ENCODE measurements around the gene LRCH4. TPM values are rescaled to one million over a fixed set of nuclear protein-coding genes. Genes with fewer than 3 reads are reported as not detected.

Gene LRCH4
- total and polyA plus RNA-seq, 8 donors = 16.4 to 106 (median 27.7) TPM

GRCh38 chr7:100606313-100606712 lies 20.4 kb upstream of the LRCH4 start:
- FAIRE-seq (no peak), DNase-seq (no peak), ATAC-seq (no peak)
- Histone ChIP-seq H3K4me3 (no peak overlapping the region), H3K27ac (no peak overlapping the region), H3K9me3 (no peaks in the 10 kb centered on the region), H3K27me3 (no peaks in the 10 kb centered on the region), H3K36me3 (no peaks in the 10 kb centered on the region), H3K4me1 (peaks cover 0 to 3% (median 0%) of the 10 kb centered on the region in 3 donors)
- 92 to 93% methylated on average over 12 of the region's 12 CpGs for WGBS, 2 donors
- intact Hi-C loops (cut with DNase I) = no loop called here
- no peak for TF ChIP-seq CTCF (IDR thresholded peaks at IDR 0.05)

- H3K27ac ChIP-seq = peak overlapping the region in 2 of 4 donors; percentile 42 to 58
- H3K4me1 ChIP-seq = peaks cover 0 to 3% (median 0%) of the 10 kb centered on the region in 3 donors
- no peak for TF ChIP-seq CTCF (IDR thresholded peaks at IDR 0.05)
- no peaks in the 10 kb centered on the region for H3K27me3 ChIP-seq
- H3K4me3 ChIP-seq = peak overlapping the region; percentile 38 to 83 (median 56)
- 2 to 5% methylated on average over 65 to 68 of the region's 68 CpGs for WGBS, 2 donors
- FAIRE-seq (no peak), ATAC-seq (peak; percentile 47 to 53 (median 49)), DNase-seq (peak; percentile 42 to 82 (median 64))
- intact Hi-C loops (cut with DNase I) = no loop called here
- H3K36me3 ChIP-seq = no peaks in the 10 kb centered on the region
- H3K9me3 ChIP-seq = no peaks in the 10 kb centered on the region
These were observed 19.3 kb upstream of the LRCH4 start for GRCh38 chr7:100604976-100605911.

- FAIRE-seq (no peak), DNase-seq (peak; percentile 68 to 90 (median 78)), ATAC-seq (peak; percentile 80 to 91 (median 86))
- WGBS, 2 donors = 1% methylated on average over 50 to 70 of the region's 70 CpGs
- H3K36me3 ChIP-seq = no peaks in the 10 kb centered on the region
- H3K27ac ChIP-seq = peak overlapping the region; percentile 42 to 58 (median 54)
- H3K4me1 ChIP-seq = peaks cover 0 to 3% (median 0%) of the 10 kb centered on the region in 3 donors
- no peaks in the 10 kb centered on the region for H3K9me3 ChIP-seq
- peak overlapping the region; percentile 38 to 83 (median 56) for H3K4me3 ChIP-seq
- intact Hi-C loops (cut with DNase I) = no loop called here
- no peaks in the 10 kb centered on the region for H3K27me3 ChIP-seq
- peak in 3 of 4 donors; percentile 10 to 19 (median 16) for TF ChIP-seq CTCF (IDR thresholded peaks at IDR 0.05)
These were observed 18.4 kb upstream of the LRCH4 start for GRCh38 chr7:100604028-100604975.

GRCh38 chr7:100603726-100604027 lies 17.7 kb upstream of the LRCH4 start:
- no peaks in the 10 kb centered on the region for H3K36me3 ChIP-seq
- intact Hi-C loops (cut with DNase I) = no loop called here
- peak overlapping the region; percentile 35 to 83 (median 52) for H3K4me3 ChIP-seq
- TF ChIP-seq CTCF (IDR thresholded peaks at IDR 0.05) = no peak
- 24 to 27% methylated on average over 10 of the region's 10 CpGs for WGBS, 2 donors
- DNase-seq (no peak), ATAC-seq (peak in 2 of 4 donors; percentile 1 to 2), FAIRE-seq (no peak)
- peaks cover 0 to 3% (median 0%) of the 10 kb centered on the region in 3 donors for H3K4me1 ChIP-seq
- H3K27me3 ChIP-seq = no peaks in the 10 kb centered on the region
- peak overlapping the region in 3 of 4 donors; percentile 46 to 58 (median 55) for H3K27ac ChIP-seq
- no peaks in the 10 kb centered on the region for H3K9me3 ChIP-seq

All from pancreas (tissue), 10 donors.